HEK293 (cell line): Measurements from ENCODE around the gene WNT11.

ENCODE experiments used
- CTCF ChIA-PET: fragments of 350-600 bp; formaldehyde crosslinking; extraction: SDS; loops from one replicate; lab custom pipeline; 2021; ENCODE audit warnings: antibody characterized with exemption; lab: Yijun Ruan, JAX
- POLR2A ChIA-PET: fragments of 300-600 bp; formaldehyde crosslinking; extraction: SDS; loops from one replicate; lab custom pipeline; 2020; ENCODE audit warnings: antibody characterized with exemption, inconsistent platforms; lab: Yijun Ruan, JAX
- H3K27ac ChIP-seq: fragments of 200-500 bp; sonication (Bioruptor generic); 2 replicates; pipeline ENCODE4 v1.5.1; 2014; ENCODE audit warnings: low read depth, low read length, control low read depth, inconsistent platforms; ENCODE audit errors: extremely low read depth
- H3K36me3 ChIP-seq, 2 experiments: fragments of 200-500 bp in 1 of 2; sonication (Bioruptor generic) in 1 of 2; 1 replicate in 1 of 2; 2 replicates in 1 of 2; pipeline ENCODE4 v1.5.1; 2014 to 2017; ENCODE audit warnings: inconsistent platforms in 2 of 2, low read length in 2 of 2; ENCODE audit not compliant: control insufficient read depth in 2 of 2, insufficient read depth in 1 of 2
- H3K4me1 ChIP-seq: fragments of 200-500 bp; sonication (Bioruptor generic); 2 replicates; pipeline ENCODE4 v1.5.1; 2014; ENCODE audit warnings: mild to moderate bottlenecking, low read length, inconsistent platforms; ENCODE audit not compliant: control insufficient read depth, insufficient read depth
- H3K4me3 ChIP-seq: 2 replicates; pipeline ENCODE4 v1.5.1; 2011; ENCODE audit warnings: low read depth, mild to moderate bottlenecking, control low read depth, low read length, moderate library complexity
- H3K9me3 ChIP-seq: fragments of 200-500 bp; sonication (Bioruptor generic); 2 replicates; pipeline ENCODE4 v1.5.1; 2014; ENCODE audit warnings: low read depth, low read length, inconsistent platforms; ENCODE audit not compliant: control insufficient read depth, insufficient read depth
- GFI1B ChIP-seq: fragments of 450-650 bp; formaldehyde crosslinking; IDR thresholded peaks from 2 replicates; pipeline ENCODE4 v1.5.1; 2016; ENCODE audit warnings: missing biosample characterization, missing genetic modification characterization
- GLI2 ChIP-seq: fragments of 450-650 bp; formaldehyde crosslinking; IDR thresholded peaks from 2 replicates; pipeline ENCODE4; 2017; ENCODE audit warnings: missing biosample characterization, missing genetic modification characterization, low read depth, borderline replicate concordance
- HOXD13 ChIP-seq: sonication (generic); formaldehyde crosslinking; IDR thresholded peaks from 2 replicates; pipeline ENCODE4 v1.8.0; 2022; ENCODE audit warnings: missing genetic modification reagents, borderline replicate concordance
- MZF1 ChIP-seq: fragments of 450-650 bp; formaldehyde crosslinking; IDR thresholded peaks from 2 replicates; pipeline ENCODE4 v1.5.1; 2017; ENCODE audit warnings: missing biosample characterization, missing genetic modification characterization, borderline replicate concordance
- SETDB1 ChIP-seq: IDR thresholded peaks from one replicate; pipeline ENCODE4 v1.6.1; 2017; ENCODE audit warnings: mild to moderate bottlenecking, low read length, moderate library complexity, mixed read lengths; ENCODE audit not compliant: insufficient read length
- ZNF114 ChIP-seq: fragments of 450-650 bp; formaldehyde crosslinking; IDR thresholded peaks from 2 replicates; pipeline ENCODE4 v1.5.0; 2017; ENCODE audit warnings: missing biosample characterization, missing genetic modification characterization
- ZNF292 ChIP-seq: fragments of 450-650 bp; formaldehyde crosslinking; IDR thresholded peaks from 2 replicates; pipeline ENCODE4 v1.5.1; 2016; ENCODE audit warnings: low read depth, missing biosample characterization, missing genetic modification characterization, borderline replicate concordance
- ZNF366 ChIP-seq: fragments of 450-650 bp; formaldehyde crosslinking; conservative IDR thresholded peaks from 2 replicates; pipeline ENCODE4 v1.5.1; 2016; ENCODE audit warnings: missing biosample characterization, missing genetic modification characterization
- ZNF626 ChIP-seq: fragments of 450-650 bp; sonication (Bioruptor Pico); formaldehyde crosslinking; IDR thresholded peaks from 2 replicates; pipeline ENCODE4 v1.5.1; 2018; ENCODE audit warnings: missing biosample characterization, missing genetic modification characterization, inconsistent platforms
- ZNF660 ChIP-seq: fragments of 450-650 bp; IDR thresholded peaks from 2 replicates; pipeline ENCODE4 v1.5.1; 2018; ENCODE audit warnings: missing biosample characterization, mild to moderate bottlenecking, missing genetic modification characterization
- ZNF707 ChIP-seq: fragments of 450-650 bp; formaldehyde crosslinking; IDR thresholded peaks from 2 replicates; pipeline ENCODE4 v1.5.1; 2016; ENCODE audit warnings: missing biosample characterization, missing genetic modification characterization
- TF ChIP-seq, protein P1 (sequence below): fragments of 450-650 bp; formaldehyde crosslinking; IDR thresholded peaks from 2 replicates; pipeline ENCODE4 v1.5.1; 2016; ENCODE audit warnings: missing biosample characterization, missing genetic modification characterization
- TF ChIP-seq, protein P2 (sequence below): fragments of 450-650 bp; formaldehyde crosslinking; IDR thresholded peaks from 2 replicates; pipeline ENCODE4 v1.5.1; 2016; ENCODE audit warnings: missing biosample characterization, missing genetic modification characterization
- TF ChIP-seq, protein P3 (sequence below): fragments of 450-650 bp; IDR thresholded peaks from 2 replicates; pipeline ENCODE4 v1.5.1; 2018; ENCODE audit warnings: missing biosample characterization, missing genetic modification characterization
- TF ChIP-seq, protein P4 (sequence below): fragments of 450-650 bp; formaldehyde crosslinking; IDR thresholded peaks from 2 replicates; pipeline ENCODE4 v1.5.1; 2016; ENCODE audit warnings: missing biosample characterization, missing genetic modification characterization

The WNT11 gene

DNA sequence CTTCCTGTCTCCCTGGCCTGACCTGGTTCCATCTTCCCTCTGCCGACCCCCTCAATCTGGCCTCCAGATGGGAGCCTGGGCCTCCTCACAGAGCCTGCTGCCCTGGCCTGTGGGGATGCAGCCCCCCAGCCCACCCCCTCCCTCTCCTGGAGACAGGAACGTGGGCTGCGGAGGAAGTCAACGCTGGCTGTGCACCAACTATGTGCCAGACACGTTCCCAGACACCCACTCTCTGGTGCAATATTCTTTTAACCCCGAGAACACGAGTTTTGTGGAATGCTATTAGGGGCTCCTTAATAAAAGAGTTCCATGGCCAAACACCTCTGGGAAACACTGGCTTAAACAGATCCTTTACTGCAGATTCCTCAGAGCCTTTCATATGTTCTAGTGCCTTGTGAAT, 15.9 kb downstream of the WNT11 start (continued):
- no peak for TF ChIP-seq GLI2 (tag by site-specific recombination)

DNA sequence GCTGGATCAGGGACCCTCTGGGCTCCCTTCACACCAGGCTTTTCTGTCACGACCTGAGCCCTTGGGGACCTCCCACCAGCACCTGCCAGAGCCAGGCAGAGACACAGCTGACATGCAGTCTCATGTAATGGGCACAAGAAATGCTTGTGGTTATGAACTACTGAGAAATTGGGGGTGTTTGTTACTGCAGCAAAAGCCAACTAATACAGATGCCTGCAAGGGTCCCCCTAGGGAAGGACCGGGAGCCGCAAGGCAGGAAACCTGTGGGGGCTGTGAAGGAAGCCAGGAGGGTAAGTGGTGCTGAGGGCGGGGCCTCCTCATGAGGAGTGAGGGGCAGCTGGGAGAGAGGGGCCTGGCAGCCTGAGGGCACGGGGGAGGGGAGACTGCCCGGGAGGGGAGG, 16.6 kb downstream of the WNT11 start:
- Histone ChIP-seq H3K36me3 (peaks cover 0 to 61% of the 10 kb centered on the region in 2 experiments; a peak in 2 of 3 replicates), H3K4me3 (no peak overlapping the region), H3K9me3 (no peaks in the 10 kb centered on the region), H3K4me1 (no peaks in the 10 kb centered on the region), H3K27ac (no peak overlapping the region)
- CTCF ChIA-PET = no interaction called here
- no peak for TF ChIP-seq ZNF114 (tag by site-specific recombination)
- TF ChIP-seq, protein P1, sequence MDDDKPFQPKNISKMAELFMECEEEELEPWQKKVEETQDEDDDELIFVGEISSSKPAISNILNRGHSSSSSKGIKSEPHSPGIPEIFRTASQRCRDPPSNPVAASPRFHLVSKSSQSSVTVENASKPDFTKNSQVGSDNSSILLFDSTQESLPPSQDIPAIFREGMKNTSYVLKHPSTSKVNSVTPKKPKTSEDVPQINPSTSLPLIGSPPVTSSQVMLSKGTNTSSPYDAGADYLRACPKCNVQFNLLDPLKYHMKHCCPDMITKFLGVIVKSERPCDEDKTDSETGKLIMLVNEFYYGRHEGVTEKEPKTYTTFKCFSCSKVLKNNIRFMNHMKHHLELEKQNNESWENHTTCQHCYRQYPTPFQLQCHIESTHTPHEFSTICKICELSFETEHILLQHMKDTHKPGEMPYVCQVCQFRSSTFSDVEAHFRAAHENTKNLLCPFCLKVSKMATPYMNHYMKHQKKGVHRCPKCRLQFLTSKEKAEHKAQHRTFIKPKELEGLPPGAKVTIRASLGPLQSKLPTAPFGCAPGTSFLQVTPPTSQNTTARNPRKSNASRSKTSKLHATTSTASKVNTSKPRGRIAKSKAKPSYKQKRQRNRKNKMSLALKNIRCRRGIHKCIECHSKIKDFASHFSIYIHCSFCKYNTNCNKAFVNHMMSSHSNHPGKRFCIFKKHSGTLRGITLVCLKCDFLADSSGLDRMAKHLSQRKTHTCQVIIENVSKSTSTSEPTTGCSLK = no peak
- no peak for TF ChIP-seq ZNF626 (tag by site-specific recombination)
- TF ChIP-seq MZF1 (tag by site-specific recombination) = no peak
- TF ChIP-seq ZNF660 (tag by site-specific recombination) = no peak
- TF ChIP-seq ZNF707 = no peak
- TF ChIP-seq ZNF366 (tag by site-specific recombination) = no peak
- TF ChIP-seq GFI1B = no peak
- TF ChIP-seq, protein P2, sequence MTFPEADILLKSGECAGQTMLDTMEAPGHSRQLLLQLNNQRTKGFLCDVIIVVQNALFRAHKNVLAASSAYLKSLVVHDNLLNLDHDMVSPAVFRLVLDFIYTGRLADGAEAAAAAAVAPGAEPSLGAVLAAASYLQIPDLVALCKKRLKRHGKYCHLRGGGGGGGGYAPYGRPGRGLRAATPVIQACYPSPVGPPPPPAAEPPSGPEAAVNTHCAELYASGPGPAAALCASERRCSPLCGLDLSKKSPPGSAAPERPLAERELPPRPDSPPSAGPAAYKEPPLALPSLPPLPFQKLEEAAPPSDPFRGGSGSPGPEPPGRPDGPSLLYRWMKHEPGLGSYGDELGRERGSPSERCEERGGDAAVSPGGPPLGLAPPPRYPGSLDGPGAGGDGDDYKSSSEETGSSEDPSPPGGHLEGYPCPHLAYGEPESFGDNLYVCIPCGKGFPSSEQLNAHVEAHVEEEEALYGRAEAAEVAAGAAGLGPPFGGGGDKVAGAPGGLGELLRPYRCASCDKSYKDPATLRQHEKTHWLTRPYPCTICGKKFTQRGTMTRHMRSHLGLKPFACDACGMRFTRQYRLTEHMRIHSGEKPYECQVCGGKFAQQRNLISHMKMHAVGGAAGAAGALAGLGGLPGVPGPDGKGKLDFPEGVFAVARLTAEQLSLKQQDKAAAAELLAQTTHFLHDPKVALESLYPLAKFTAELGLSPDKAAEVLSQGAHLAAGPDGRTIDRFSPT = no peak
- TF ChIP-seq HOXD13 (CRISPR knock-in tag) = no peak
- TF ChIP-seq, protein P3, sequence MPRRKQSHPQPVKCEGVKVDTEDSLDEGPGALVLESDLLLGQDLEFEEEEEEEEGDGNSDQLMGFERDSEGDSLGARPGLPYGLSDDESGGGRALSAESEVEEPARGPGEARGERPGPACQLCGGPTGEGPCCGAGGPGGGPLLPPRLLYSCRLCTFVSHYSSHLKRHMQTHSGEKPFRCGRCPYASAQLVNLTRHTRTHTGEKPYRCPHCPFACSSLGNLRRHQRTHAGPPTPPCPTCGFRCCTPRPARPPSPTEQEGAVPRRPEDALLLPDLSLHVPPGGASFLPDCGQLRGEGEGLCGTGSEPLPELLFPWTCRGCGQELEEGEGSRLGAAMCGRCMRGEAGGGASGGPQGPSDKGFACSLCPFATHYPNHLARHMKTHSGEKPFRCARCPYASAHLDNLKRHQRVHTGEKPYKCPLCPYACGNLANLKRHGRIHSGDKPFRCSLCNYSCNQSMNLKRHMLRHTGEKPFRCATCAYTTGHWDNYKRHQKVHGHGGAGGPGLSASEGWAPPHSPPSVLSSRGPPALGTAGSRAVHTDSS = no peak
- no peak for TF ChIP-seq SETDB1
- POLR2A ChIA-PET = no interaction called here

DNA sequence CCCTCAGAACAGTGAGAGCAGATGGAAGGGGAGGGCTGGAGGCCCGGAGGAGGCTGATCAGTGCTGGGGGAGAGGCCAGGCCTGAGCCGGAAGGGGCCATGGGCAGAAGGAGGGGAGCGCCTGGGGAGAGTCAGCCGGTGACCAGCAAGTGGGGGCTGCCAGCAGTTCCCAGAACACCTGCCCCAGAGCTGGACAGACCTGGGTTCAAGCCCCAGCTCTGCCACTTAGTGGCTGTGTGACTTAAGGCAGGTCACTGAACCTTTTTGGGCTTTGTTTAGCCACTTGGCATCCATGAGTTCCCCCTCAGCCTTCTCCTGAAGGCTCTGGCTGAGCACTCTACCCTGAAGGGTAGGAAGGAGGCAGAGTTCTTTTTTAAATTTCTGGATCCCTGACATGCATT, 17.4 kb downstream of the WNT11 start:
- ChIA-PET POLR2A (no interaction called here), CTCF (no interaction called here)
- no peak overlapping the region for H3K27ac ChIP-seq
- no peak for TF ChIP-seq ZNF292 (tag by site-specific recombination)
- TF ChIP-seq, protein P4, sequence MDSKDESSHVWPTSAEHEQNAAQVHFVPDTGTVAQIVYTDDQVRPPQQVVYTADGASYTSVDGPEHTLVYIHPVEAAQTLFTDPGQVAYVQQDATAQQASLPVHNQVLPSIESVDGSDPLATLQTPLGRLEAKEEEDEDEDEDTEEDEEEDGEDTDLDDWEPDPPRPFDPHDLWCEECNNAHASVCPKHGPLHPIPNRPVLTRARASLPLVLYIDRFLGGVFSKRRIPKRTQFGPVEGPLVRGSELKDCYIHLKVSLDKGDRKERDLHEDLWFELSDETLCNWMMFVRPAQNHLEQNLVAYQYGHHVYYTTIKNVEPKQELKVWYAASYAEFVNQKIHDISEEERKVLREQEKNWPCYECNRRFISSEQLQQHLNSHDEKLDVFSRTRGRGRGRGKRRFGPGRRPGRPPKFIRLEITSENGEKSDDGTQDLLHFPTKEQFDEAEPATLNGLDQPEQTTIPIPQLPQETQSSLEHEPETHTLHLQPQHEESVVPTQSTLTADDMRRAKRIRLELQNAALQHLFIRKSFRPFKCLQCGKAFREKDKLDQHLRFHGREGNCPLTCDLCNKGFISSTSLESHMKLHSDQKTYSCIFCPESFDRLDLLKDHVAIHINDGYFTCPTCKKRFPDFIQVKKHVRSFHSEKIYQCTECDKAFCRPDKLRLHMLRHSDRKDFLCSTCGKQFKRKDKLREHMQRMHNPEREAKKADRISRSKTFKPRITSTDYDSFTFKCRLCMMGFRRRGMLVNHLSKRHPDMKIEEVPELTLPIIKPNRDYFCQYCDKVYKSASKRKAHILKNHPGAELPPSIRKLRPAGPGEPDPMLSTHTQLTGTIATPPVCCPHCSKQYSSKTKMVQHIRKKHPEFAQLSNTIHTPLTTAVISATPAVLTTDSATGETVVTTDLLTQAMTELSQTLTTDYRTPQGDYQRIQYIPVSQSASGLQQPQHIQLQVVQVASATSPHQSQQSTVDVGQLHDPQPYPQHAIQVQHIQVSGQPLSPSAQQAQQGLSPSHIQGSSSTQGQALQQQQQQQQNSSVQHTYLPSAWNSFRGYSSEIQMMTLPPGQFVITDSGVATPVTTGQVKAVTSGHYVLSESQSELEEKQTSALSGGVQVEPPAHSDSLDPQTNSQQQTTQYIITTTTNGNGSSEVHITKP (tag by site-specific recombination) = peak; percentile 86
- H3K4me3 ChIP-seq = no peak overlapping the region
- H3K36me3 ChIP-seq = peaks cover 0 to 57% of the 10 kb centered on the region in 2 experiments; a peak in 2 of 3 replicates
- no peaks in the 10 kb centered on the region for H3K9me3 ChIP-seq
- no peaks in the 10 kb centered on the region for H3K4me1 ChIP-seq
